Suprapubic skin (tissue), 4 donors: Measurements from ENCODE around the gene ARIH1.

ENCODE experiments used
- EP300 ChIP-seq: sonication (generic); formaldehyde crosslinking; IDR thresholded peaks from one replicate; pipeline ENCODE4 v1.6.1; 2017; ENCODE audit warnings: antibody characterized with exemption
- POLR2A ChIP-seq, 2 donors: fragments of 450-650 bp; IDR thresholded peaks; one replicate each; pipeline ENCODE4 v1.6.1; 2017; ENCODE audit warnings: antibody characterized with exemption in 2 of 2, mild to moderate bottlenecking in 2 of 2, moderate library complexity in 2 of 2
- POLR2AphosphoS5 ChIP-seq, 3 donors: sonication (generic); formaldehyde crosslinking; IDR thresholded peaks; one replicate each; pipeline ENCODE4 v1.6.1; 2017; ENCODE audit warnings: antibody characterized with exemption in 3 of 3
- TF ChIP-seq, protein P1 (sequence below), 2 donors: fragments of 200-600 bp in 1 of 2; fragments of 450-650 bp in 1 of 2; sonication (generic) in 1 of 2; IDR thresholded peaks; one replicate each; pipeline ENCODE4 v1.5.1; 2016 to 2019; ENCODE audit warnings: antibody characterized with exemption in 2 of 2, mild to moderate bottlenecking in 1 of 2, moderate library complexity in 1 of 2

DNA sequence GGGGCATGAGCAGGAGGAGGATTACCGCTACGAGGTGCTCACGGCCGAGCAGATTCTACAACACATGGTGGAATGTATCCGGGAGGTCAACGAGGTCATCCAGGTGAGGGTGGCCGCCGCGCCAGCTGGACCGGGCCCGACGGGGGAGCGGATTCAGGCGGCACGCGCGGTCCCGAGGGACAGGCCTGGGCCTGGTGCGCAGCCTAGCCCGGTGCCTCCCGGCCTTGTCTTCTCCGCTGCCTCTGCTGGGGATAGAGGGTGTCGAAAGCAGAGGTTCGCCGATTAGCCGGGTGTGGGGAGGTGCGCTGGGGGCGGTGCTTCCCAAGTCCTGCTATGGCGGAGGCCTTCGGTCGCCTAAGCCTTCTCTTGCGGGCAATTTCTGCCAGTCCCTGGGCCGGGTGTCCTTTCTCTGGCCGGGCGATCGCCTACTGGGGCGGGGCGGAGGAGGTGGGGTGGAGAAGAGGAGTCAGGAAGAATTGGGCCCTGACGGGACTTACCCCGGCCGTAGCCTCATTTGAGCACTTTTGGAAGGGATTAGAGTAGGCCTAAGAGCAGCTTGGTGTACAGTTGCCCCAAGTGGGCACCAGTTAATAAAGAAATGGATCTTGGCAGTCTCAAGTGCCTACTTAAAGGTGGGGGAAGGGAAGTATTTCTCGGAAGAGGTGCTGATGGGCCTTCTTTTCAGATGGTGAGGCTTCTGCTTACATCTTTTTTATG, 940 bp downstream of the ARIH1 start:
- TF ChIP-seq EP300: no peak
- TF ChIP-seq, protein P1, sequence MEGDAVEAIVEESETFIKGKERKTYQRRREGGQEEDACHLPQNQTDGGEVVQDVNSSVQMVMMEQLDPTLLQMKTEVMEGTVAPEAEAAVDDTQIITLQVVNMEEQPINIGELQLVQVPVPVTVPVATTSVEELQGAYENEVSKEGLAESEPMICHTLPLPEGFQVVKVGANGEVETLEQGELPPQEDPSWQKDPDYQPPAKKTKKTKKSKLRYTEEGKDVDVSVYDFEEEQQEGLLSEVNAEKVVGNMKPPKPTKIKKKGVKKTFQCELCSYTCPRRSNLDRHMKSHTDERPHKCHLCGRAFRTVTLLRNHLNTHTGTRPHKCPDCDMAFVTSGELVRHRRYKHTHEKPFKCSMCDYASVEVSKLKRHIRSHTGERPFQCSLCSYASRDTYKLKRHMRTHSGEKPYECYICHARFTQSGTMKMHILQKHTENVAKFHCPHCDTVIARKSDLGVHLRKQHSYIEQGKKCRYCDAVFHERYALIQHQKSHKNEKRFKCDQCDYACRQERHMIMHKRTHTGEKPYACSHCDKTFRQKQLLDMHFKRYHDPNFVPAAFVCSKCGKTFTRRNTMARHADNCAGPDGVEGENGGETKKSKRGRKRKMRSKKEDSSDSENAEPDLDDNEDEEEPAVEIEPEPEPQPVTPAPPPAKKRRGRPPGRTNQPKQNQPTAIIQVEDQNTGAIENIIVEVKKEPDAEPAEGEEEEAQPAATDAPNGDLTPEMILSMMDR (IDR thresholded peaks at IDR 0.05): no peak
- TF ChIP-seq POLR2A (IDR thresholded peaks at IDR 0.05): peak in 1 of 2 donors; percentile 77
- TF ChIP-seq POLR2AphosphoS5 (IDR thresholded peaks at IDR 0.05): peak in 2 of 3 donors; percentile 84
